Osteocyte (in vitro differentiated cells): Measurements from ENCODE around the gene NAT16. TPM values are rescaled to one million over a fixed set of nuclear protein-coding genes. Genes with fewer than 3 reads are reported as not detected.

Experiments used
- DNase-seq: peaks from one replicate; pipeline ENCODE4 v3.0.0; 2021; ENCODE audit warnings: mixed read lengths; ENCODE audit not compliant: unreplicated experiment; ENCODE audit errors: extremely low spot score
- H3K27ac Mint-ChIP-seq: one replicate; pipeline ENCODE4 v1.8.0; 2021; ENCODE audit warnings: mild to moderate bottlenecking, mixed read lengths; ENCODE audit not compliant: unreplicated experiment
- H3K27me3 Mint-ChIP-seq: one replicate; pipeline ENCODE4 v1.8.0; 2021; ENCODE audit warnings: mixed read lengths; ENCODE audit not compliant: unreplicated experiment
- H3K36me3 Mint-ChIP-seq: one replicate; pipeline ENCODE4 v1.8.0; 2021; ENCODE audit warnings: mixed read lengths; ENCODE audit not compliant: unreplicated experiment
- H3K4me1 Mint-ChIP-seq: one replicate; pipeline ENCODE4 v1.8.0; 2021; ENCODE audit warnings: mixed read lengths; ENCODE audit not compliant: unreplicated experiment
- H3K4me3 Mint-ChIP-seq: one replicate; pipeline ENCODE4 v1.8.0; 2021; ENCODE audit warnings: mild to moderate bottlenecking, moderate library complexity, mixed read lengths; ENCODE audit not compliant: unreplicated experiment
- H3K9me3 Mint-ChIP-seq: one replicate; pipeline ENCODE4 v1.8.0; 2021; ENCODE audit warnings: mixed read lengths; ENCODE audit not compliant: unreplicated experiment
- CTCF ChIP-seq: fragments of 200-600 bp; sonication (generic); IDR thresholded peaks from 2 replicates; pipeline ENCODE4 v1.5.0; 2021; ENCODE audit warnings: antibody characterized with exemption, mild to moderate bottlenecking, moderate library complexity
- total RNA-seq: library from RNA; stranded (reverse); gene quantifications from 2 replicates; pipeline ENCODE4 v1.2.1, GENCODE V29; 2021

The NAT16 gene
- total RNA-seq, 1 donor from 2014 or later, result 0.16 TPM

GRCh38 chr7:101168412-101169049, 11.6 kb downstream of the NAT16 start:
- no peaks in the 10 kb centered on the region for H3K36me3 Mint-ChIP-seq
- H3K4me1 Mint-ChIP-seq, result peaks cover 57% of the 10 kb centered on the region
- peaks cover 73% of the 10 kb centered on the region for H3K27me3 Mint-ChIP-seq
- no peak for DNase-seq
- no peak for TF ChIP-seq CTCF
- no peaks in the 10 kb centered on the region for H3K9me3 Mint-ChIP-seq
- H3K27ac Mint-ChIP-seq, result no peak overlapping the region
- H3K4me3 Mint-ChIP-seq, result no peak overlapping the region

- TF ChIP-seq CTCF, result no peak
- no peak for DNase-seq
- no peak overlapping the region for H3K27ac Mint-ChIP-seq
- no peaks in the 10 kb centered on the region for H3K36me3 Mint-ChIP-seq
- no peak overlapping the region for H3K4me3 Mint-ChIP-seq
- H3K27me3 Mint-ChIP-seq, result peaks cover 73% of the 10 kb centered on the region
- H3K4me1 Mint-ChIP-seq, result peaks cover 53% of the 10 kb centered on the region
- H3K9me3 Mint-ChIP-seq, result no peaks in the 10 kb centered on the region
These were observed 12.3 kb downstream of the NAT16 start for GRCh38 chr7:101167645-101168411.

GRCh38 chr7:101166909-101167644, 13.0 kb downstream of the NAT16 start:
- Mint-ChIP-seq H3K4me1 (peaks cover 54% of the 10 kb centered on the region), H3K4me3 (no peak overlapping the region), H3K27ac (no peak overlapping the region), H3K9me3 (no peaks in the 10 kb centered on the region), H3K27me3 (peaks cover 71% of the 10 kb centered on the region), H3K36me3 (no peaks in the 10 kb centered on the region)
- TF ChIP-seq CTCF, result no peak
- no peak for DNase-seq

- Mint-ChIP-seq H3K9me3 (no peaks in the 10 kb centered on the region), H3K36me3 (no peaks in the 10 kb centered on the region), H3K27ac (no peak overlapping the region), H3K4me3 (no peak overlapping the region), H3K4me1 (peaks cover 52% of the 10 kb centered on the region), H3K27me3 (peaks cover 66% of the 10 kb centered on the region)
- TF ChIP-seq CTCF, result no peak
- DNase-seq, result no peak
These were observed 13.5 kb downstream of the NAT16 start for GRCh38 chr7:101166648-101166908.
